ENCODE data around the gene HELQ.

GRCh38 chr4:83484500-83485461, 29.2 kb upstream of the HELQ start, which contains the start of gene ABRAXAS1:
- TF ChIP-seq POLR2A (IDR thresholded peaks at IDR 0.05) (peak; percentile 70), CTCF (IDR thresholded peaks at IDR 0.05) (no peak)
